HG03565 (cell line): ENCODE results near the gene OR6X1.
A peak's percentile ranks its signal among the peaks of the same experiment; 100 is the strongest.
"Not testable (repeated sequence)": the region's sequence is repeated elsewhere in the genome, so short reads cannot be mapped to it uniquely, and the experiment has no call there.

ENCODE experiments used
- ATAC-seq: cut with Tn5 transposase; IDR thresholded peaks from one replicate; pipeline ENCODE4 v1.9.1; 2021; ENCODE audit warnings: mild to moderate bottlenecking, moderate library complexity; ENCODE audit not compliant: unreplicated experiment

The OR6X1 gene

DNA sequence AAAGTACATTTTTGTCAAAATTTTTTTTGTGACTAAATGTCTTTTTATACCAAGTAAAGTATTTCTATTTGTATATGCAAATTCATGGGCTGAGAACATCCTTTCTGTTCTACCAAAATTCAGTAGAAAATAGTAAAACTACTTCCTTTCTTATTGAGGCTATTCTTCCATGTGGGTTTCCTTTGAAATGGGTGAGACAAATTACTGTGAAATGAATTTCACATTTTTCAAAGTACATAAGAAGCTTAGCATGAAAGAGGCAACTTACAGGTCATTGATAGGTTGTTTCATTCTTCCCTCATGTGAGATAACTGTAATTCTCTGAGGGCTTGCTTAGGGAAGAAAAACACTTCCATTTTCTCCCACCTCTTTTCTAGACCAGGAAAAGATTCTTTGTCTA lies 1.0 kb upstream of the OR6X1 start:
- no peak for ATAC-seq

DNA sequence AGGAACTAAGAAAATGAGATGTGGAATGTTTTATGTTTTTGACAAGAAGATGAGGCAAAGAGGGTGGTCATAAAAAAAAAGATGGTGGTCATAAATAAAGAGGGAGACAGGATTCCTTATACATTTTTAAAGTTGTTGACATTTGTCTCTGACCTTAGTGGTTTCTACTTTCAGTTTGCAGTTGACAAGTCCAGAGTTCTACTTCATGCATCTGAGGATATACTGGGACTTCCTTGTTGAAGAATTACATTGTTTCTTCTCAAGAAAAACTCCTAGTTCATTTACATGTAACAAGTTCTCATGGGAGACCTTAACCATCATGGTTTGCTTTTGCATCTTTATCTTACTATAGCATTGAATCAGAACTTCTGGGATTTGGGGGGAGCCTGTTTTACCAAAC lies 1.2 kb downstream of the OR6X1 start:
- ATAC-seq, result no peak

DNA sequence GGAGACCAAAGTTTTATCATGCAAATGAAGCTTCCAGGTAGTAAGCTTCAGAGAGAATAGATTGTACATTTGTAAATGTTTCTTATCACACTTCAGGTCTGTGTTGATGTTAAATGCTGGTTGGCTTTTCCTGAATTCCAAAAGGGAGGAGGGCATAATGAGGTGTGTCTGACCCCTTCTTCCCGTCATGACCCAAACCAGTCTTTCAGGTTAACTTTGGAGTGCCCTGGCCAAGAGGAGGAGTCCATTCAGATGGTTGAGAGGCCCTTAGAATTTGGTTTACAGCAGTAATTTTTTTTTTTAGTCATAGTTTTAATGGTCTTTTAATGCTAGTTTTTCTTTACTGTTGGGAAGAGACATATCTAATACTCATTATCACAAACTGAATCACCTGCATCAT lies 2.5 kb downstream of the OR6X1 start:
- ATAC-seq, result no peak

DNA sequence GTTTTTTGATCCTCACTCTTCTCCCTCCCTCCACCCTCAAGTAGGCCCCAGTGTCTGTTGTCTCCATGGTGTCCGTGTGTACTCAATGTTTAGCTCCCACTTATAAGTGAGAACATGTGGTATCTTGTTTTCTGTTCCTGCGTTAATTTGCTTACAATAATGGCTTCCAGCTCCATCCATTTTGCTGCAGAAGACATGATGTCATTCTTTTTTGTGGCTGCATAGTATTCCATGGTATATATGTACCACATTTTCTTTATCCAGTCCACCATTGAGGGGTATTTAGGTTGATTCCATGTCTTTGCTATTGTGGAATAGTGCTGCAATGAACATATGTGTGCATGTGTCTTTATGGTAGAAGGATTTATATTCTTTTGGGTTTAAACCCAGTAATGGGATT lies 6.0 kb downstream of the OR6X1 start:
- ATAC-seq, result not testable (repeated sequence)

DNA sequence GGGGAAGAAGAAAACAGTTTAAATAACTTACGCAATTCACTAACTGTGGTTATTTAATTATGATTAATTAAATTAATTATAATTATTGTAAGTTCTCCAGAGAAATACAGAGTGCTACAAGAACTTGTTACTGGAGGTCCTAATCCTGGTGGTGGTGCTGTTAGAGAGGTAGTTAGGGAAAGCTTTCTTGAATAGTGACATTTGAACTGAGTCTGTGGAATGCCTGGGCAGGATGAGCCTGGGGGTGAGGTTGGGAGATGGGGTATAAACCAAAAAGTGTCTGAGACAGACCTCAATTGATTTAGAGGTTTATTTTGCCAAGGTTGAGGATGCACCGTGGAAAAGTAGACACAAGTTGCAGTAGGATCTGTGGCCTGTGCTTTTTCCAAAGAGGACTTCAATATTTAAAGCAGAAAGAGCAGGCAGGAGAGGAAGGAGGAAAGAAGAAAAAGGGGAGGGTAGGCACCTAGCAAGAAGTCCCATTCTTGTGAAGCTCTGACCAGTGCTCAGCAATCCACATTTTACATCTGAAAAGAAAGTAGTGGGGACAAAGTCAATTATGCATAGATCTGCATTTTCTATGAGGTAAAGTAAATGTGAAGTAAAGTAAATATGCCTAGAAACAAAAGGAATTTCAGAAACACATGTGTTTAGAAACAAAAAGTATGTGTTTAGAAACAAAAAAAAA lies 8.4 kb downstream of the OR6X1 start:
- no peak for ATAC-seq

DNA sequence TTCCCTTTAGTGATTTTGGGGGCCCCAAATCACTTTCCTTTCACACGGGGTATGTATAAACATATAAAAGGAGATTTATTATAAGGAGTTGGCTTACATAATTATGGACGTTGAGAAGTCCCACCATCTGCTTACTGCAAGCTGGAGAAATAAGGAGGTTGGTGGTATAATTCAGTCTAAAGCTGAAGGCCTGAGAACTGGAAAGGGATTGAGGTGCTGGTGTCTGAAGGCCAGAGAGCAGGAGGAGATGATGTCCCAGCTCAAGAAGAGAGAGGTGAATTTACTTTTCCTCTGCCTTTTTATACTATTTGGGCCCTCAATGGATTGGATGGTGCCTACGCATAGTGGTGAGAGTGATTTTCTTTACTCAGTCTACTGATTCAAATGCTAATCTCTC lies 11.6 kb downstream of the OR6X1 start:
- ATAC-seq, result no peak

DNA sequence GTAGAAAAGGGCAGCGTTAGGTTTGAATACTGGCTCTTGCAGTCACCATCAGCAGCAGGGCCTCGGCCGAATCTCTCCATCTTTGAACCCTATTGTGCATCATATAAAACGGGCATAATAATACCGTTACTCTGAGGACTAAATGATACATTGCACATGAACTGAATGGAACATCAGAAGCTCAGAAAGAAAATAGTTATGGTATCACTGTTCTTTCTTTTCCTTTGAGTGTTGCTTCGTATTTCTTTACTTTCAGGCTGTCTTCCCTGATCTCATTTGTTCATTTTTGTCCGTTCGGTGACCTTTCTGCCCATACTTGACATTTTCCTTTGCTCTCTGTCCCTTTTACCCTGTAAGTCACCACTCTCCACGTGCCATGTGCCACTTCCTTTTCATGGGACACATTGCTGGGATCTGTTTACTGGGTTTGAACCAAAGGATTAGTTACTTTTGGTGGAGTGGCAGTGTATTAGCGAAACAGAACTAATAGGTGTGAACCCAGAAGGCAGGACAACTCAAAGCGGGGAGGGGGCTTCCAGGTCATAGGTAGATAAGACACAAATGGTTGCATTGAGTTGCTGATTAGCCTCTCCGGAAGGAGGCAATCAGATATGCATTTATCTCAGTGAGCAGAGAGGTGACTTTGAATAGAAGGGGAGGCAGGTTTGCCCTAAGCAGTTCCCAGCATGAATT lies 12.1 kb downstream of the OR6X1 start:
- ATAC-seq, result no peak

DNA sequence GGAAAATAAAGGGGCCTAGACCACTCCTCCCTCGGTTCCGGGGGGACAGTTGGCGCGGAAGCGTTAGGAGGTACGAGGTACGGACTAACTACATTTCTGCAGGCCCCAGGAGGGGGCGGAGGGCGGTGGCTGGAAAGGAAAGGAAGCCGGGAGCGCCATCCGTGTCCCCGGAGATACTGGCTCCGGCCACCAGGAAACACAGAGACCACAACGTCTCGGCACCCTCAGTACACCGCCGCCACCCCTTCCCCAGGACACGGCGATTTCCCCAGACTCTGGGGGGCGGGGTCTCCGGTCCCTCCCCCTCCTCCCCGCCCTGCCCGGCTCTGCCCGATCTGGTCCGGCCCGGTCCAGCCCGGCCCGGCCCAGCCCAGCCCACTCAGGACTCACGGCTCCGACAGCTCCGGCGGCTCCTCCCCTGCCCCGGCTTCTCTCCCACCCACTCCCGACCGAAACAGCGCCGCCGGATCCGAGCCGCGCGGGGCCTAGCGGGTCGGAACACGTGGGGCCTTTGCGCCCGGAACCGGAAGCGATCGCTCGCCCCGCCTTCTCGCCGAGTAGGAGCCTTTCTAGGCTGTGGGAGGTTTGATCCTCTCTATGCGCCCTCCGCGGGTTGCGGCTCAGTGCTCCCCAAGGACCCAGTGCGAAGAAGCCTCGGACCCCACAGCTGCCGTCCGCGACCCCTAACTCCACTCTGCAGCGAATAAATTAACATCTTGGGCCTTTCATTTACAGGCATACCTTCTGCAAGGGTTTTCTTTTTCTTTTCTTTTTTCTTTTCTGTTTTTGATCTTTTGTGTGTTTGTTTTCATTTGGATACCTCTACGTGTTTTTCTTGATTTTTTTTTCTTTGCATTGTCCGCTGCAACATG lies 12.9 kb downstream of the OR6X1 start, which contains the start of gene ZNF202:
ZNF202 (minus strand) TSS at position 502 of the 872 bp plus-strand sequence. CDS start 10,772 bp downstream, outside the sequence.
- ATAC-seq, result peak; percentile 98

DNA sequence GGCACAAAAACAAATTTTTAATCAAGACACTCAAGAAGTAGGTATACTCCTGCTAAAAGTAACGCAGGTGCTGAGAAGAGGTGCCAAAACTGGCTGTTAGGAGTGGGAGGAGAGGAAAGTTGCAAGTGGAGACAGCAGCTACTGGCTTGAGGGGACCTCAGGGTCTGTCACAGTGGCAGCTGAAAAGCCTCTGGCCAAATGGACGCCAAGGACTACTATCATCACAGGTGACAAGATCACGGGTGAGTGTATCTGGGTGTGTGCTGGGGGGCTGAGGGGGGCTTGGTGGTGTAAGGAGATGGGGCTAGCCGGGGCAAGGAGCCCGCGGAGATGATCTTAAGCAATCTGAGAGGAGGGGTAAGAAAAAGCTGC lies 13.5 kb downstream of the OR6X1 start:
- no peak for ATAC-seq

DNA sequence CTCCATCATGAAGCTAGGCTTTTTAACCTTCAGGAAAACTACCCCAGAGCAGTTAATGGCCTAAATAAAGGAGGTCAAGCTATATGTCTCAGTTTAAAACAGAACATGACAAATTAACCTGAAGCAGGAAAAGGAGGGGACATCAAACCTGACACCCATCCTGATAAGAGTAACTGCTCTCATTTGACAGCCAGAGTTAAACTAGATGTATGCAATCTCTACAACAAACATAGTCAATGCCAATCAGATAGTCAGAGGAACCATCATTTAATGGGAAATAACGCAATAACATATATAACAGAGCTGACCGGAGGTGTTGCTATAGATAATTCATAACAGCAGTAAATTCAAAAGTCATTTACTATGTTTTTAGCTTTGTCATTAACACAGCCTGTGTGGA lies 15.9 kb downstream of the OR6X1 start:
- no peak for ATAC-seq

DNA sequence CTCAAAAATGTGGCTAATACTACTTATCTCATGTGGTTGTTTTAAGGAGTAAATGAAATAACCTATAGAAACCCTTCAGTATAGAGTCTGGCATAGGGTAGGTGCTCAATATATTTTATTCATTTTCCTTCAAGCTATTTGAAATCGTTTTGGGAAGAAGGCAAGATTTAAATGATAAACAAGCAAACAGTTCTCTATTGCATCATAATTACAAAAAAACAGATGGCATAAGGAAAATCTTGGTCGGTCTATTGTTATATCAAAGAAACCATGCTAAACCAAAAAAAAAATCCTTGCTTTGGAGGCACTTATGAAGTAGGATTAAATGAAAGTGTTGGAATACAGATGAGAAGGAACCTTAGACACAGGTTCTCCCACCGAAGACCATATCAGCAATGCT lies 17.5 kb downstream of the OR6X1 start:
- ATAC-seq, result no peak

DNA sequence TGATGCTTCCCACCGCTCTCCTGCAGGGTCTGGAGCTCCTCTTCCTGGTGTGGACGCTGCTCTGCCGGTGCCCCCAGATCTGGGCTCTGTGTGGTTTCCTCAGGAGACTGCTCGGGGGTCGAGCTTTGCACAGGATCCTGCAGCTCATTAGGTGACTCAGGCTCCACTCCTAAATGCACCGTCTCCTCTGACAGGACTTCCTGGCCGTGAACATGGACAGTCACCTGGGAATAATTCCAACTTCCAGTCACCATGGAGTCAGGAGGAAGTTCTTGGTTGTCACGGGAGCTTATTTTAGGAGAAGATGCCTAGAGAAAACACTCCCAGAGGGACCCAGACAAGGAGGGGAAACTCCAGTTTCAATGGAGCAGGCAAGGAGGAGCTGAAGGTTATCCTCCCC lies 24.7 kb downstream of the OR6X1 start:
- no peak for ATAC-seq

DNA sequence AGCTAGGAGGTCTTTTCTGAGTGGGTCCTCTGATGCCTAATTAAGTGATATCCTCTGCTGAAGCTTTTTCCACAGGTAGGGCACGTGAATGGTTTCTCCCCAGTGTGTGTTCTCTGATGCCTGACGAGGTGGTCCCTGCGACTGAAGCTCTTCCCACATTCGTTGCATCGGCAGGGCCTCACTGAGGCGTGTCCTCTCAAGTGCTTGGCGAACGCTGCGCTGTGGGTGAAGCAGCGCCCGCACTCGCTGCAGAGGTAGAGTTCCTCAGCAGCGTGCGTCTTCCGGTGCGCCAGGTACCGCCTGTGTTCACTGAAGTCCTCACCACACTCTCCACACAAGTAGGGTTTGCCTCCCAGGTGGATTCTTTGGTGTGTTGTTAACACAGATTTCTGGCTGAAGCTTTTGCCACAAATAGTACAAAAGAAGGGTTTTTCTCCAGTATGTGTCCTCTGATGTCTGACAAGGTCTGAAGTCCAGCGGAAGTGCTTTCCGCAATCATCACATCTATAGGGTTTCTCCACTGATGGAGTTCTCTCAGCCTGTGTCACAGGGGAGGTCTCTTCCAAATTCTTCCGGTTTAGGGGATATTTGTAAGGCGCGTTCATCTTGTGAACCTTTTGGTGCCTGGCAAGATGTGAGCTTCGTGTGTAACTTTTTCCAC lies 28.2 kb downstream of the OR6X1 start:
- no peak for ATAC-seq

DNA sequence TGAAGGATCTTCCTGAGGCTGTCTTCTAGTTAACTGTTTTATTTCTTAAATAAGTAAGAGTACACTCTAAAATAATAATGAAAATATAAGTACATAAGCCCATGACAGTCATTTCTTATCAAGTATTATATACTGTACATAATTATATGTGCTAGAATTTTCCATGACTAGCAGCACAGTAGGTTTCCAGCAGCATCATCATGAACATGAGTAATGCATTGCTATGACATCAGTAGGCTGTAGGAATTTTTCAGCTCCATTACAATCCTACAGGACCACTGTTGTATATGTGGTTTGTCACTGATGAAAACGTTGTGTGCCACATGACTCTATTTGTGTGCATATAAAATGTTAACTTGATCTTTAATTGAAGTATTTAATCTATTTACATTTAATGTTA lies 34.9 kb downstream of the OR6X1 start:
- ATAC-seq, result no peak

DNA sequence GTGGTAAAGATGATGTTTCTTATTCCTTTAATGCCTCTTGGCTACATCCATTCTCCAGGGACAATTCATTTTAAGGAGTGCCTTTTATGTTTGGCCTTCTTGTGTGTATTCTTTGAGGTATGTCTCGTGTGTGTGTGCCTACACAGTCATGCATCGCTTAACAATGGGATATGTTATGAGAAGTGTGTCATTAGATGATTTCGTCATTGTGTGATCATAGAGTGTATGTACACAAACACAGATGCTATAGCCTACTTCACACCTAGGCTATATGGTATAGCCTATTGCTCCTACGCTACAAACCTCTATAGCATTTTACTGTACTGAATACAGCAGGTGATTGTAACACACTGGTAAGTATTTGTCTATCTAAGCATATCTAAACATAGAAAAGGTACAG lies 35.8 kb downstream of the OR6X1 start:
- no peak for ATAC-seq

DNA sequence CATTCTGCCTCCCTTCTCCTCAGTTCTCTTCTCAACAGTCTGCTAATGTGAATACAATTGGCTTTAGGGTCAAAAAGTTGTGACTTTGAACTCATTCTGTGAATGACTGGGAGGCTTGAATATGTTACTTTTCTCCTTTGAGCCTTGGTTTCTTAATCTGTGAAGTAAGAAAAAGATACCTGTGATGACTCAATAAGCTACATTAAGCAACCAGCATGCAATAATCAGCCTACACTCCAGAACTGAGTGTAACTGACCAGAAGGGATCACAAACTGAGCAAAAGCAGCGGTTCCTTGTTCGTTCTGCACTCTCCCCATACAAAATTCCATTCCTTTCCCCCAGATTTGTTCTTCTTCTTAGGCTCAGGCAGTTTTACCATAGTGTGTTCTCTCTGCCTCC lies 36.3 kb downstream of the OR6X1 start:
- no peak for ATAC-seq

DNA sequence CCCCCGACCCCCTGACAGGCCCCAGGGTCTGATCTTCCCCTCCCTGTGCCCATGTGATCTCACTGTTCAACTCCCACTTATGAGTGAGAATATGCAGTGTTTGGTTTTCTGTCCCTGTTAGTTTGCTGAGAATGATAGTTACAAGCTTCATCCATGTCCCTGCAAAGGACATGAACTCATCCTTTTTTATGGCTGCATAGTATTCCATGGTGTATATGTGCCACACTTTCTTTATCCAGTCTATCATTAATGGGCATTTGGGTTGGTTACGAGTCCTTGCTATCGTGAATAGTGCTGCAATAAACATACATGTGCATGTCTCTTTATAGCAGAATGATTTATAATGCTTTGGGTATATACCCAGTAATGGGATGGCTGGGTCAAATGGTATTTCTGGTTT lies 41.7 kb downstream of the OR6X1 start:
- not testable (repeated sequence) for ATAC-seq

DNA sequence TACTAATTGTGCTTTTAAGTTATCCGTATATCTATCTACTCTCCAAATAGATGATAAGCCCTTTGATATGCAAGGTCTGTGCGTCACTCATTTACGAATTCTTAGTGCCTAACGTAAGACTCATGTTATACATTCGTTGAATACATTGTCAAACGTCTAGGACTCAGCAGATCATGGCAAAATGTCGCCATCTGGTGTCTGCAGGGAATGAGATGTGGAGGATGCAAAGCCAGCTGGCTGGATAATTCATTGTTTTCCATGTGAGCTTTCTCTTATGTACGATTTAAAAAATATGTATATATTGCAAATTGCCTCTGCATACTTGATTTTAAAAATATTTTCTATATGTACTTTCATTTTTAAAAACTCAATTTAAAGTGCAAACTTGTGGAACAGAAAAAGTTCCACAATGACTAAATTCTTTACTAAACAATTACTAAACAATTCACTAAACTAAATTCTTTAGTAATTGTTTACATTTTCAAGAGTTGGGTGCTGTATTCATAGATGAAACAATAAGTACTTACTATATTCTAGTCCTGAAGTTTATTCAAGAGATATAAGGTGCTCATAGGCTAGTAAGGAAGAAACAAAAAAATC lies 46.6 kb downstream of the OR6X1 start:
- peak; percentile 59 for ATAC-seq

DNA sequence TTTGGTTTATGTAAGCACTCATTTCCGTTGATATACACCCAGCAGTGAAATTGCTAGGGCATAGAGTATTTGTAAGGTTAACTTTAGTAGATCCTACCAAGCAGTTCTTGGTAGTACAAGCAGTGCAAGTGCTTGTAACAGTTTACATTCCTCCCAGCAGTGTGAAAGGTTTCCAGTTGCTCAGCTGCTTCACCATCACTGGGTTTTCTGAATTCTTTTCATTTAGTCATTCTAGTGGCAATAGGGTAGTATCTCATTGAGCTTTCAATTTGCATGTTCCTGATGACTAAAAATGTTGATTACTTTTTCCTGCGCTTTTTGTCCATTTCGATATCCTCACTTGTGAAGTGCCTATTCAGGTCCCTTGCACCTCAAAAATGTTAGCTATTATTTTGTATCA lies 47.1 kb downstream of the OR6X1 start:
- ATAC-seq, result no peak

DNA sequence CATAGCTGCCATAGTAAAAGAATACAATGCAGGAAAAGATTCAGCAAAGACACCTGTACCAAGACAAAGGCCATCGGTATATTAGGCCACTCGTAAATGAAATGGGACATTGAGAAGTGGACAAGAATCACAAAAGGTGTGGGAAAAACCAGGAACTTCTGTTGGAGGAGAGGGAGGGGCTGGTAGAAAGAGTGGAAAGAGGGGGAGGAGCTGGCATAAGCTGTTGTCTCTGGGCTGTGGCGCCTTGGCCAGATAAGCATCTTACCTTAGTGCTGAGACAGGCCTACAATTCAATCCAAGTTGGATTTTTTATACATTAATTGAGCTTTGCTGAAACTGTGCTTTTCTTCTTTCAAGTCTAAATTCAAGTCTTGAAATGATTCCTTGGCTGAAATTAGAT lies 50.0 kb downstream of the OR6X1 start:
- no peak for ATAC-seq
